Nephron (organoid): ENCODE results near the gene DIS3.
"Not testable (repeated sequence)": the region's sequence is repeated elsewhere in the genome, so short reads cannot be mapped to it uniquely, and the experiment has no call there.

Source experiments
- H3K27ac Mint-ChIP-seq, 3 experiments: 2 replicates each; pipeline ENCODE4 v1.8.0; 2020; ENCODE audit warnings: mixed read lengths in 3 of 3, mild to moderate bottlenecking in 2 of 3, moderate library complexity in 1 of 3
- H3K27me3 Mint-ChIP-seq: 2 replicates; pipeline ENCODE4 v1.8.0; 2021; ENCODE audit warnings: low read depth, mild to moderate bottlenecking, moderate library complexity, mixed read lengths
- H3K36me3 Mint-ChIP-seq: 2 replicates; pipeline ENCODE4 v1.8.0; 2020; ENCODE audit warnings: low read depth, mixed read lengths
- H3K4me1 Mint-ChIP-seq: 2 replicates; pipeline ENCODE4 v1.8.0; 2020; ENCODE audit warnings: mixed read lengths
- H3K4me3 Mint-ChIP-seq, 3 experiments: 2 replicates each; pipeline ENCODE4 v1.8.0; 2020; ENCODE audit warnings: mild to moderate bottlenecking in 3 of 3, mixed read lengths in 3 of 3, moderate library complexity in 2 of 3
- H3K9me3 Mint-ChIP-seq: 2 replicates; pipeline ENCODE4 v1.8.0; 2020; ENCODE audit warnings: mixed read lengths
- CTCF ChIP-seq, 3 experiments: fragments of 200-600 bp; sonication (generic); IDR thresholded peaks; one replicate each; pipeline ENCODE4 v1.5.0; 2021; ENCODE audit warnings: antibody characterized with exemption in 3 of 3; ENCODE audit not compliant: unreplicated experiment in 3 of 3

Gene DIS3

GRCh38 chr13:72820156-72820897 lies 38.6 kb upstream of the DIS3 start:
- Mint-ChIP-seq H3K9me3 (no peaks in the 10 kb centered on the region), H3K36me3 (peaks cover 45% of the 10 kb centered on the region), H3K27ac (peak overlapping the region in 1 of 3 experiments; percentile 50), H3K4me3 (no peak overlapping the region), H3K4me1 (no peaks in the 10 kb centered on the region), H3K27me3 (no peaks in the 10 kb centered on the region)
- TF ChIP-seq CTCF (IDR thresholded peaks at IDR 0.05; ENCODE audit: unreplicated experiment in 3 of 3): no peak

DNA sequence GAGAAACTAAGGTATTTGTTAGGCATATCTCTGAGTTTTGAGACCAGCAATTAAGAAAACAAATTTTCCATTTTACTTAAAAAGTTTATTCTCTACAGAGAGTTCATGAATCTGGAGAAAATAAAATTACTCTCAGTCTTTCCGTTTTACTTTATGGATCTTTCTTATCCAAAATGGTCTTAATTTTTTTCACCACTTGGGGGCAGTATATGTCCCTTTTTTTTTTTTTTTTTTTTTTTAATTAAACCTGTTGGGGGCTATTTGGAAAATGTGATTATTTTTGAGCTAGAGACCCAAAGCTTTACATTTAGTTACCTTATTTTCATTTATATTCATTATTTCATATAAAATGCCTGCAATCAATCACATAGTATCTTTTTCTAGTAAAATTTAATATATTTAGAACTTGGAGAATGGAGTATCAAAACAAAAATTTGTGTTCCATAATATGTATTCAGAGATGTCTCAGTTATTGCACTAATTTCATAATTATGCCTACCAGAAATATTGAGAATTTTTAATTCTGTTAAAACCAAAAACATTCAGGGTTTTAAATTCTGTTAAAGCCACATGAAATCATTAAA lies 27.3 kb upstream of the DIS3 start:
- no peaks in the 10 kb centered on the region for H3K27me3 Mint-ChIP-seq
- H3K36me3 Mint-ChIP-seq: peaks cover 46% of the 10 kb centered on the region
- no peak overlapping the region for H3K4me3 Mint-ChIP-seq
- no peaks in the 10 kb centered on the region for H3K4me1 Mint-ChIP-seq
- H3K9me3 Mint-ChIP-seq: no peaks in the 10 kb centered on the region
- H3K27ac Mint-ChIP-seq: no peak overlapping the region
- TF ChIP-seq CTCF (IDR thresholded peaks at IDR 0.05; ENCODE audit: unreplicated experiment in 3 of 3): peak; percentile 62 to 75 (median 63)

GRCh38 chr13:72806514-72806913 lies 24.8 kb upstream of the DIS3 start:
- peaks cover 41% of the 10 kb centered on the region for H3K36me3 Mint-ChIP-seq
- H3K9me3 Mint-ChIP-seq, H3K27ac Mint-ChIP-seq, H3K4me1 Mint-ChIP-seq, H3K27me3 Mint-ChIP-seq, H3K4me3 Mint-ChIP-seq: not testable (repeated sequence)

GRCh38 chr13:72805676-72806346 lies 24.1 kb upstream of the DIS3 start:
- no peak overlapping the region for H3K4me3 Mint-ChIP-seq
- no peaks in the 10 kb centered on the region for H3K27me3 Mint-ChIP-seq
- H3K27ac Mint-ChIP-seq: no peak overlapping the region
- no peak for TF ChIP-seq CTCF (IDR thresholded peaks at IDR 0.05; ENCODE audit: unreplicated experiment in 3 of 3)
- no peaks in the 10 kb centered on the region for H3K9me3 Mint-ChIP-seq
- H3K4me1 Mint-ChIP-seq: no peaks in the 10 kb centered on the region
- peaks cover 45% of the 10 kb centered on the region for H3K36me3 Mint-ChIP-seq

GRCh38 chr13:72804301-72804700 lies 22.6 kb upstream of the DIS3 start:
- H3K27ac Mint-ChIP-seq: no peak overlapping the region
- H3K27me3 Mint-ChIP-seq: no peaks in the 10 kb centered on the region
- H3K9me3 Mint-ChIP-seq: no peaks in the 10 kb centered on the region
- no peak for TF ChIP-seq CTCF (IDR thresholded peaks at IDR 0.05; ENCODE audit: unreplicated experiment in 3 of 3)
- peaks cover 51% of the 10 kb centered on the region for H3K36me3 Mint-ChIP-seq
- no peak overlapping the region for H3K4me3 Mint-ChIP-seq
- H3K4me1 Mint-ChIP-seq: no peaks in the 10 kb centered on the region

- no peak overlapping the region for H3K4me3 Mint-ChIP-seq
- no peaks in the 10 kb centered on the region for H3K27me3 Mint-ChIP-seq
- H3K4me1 Mint-ChIP-seq: no peaks in the 10 kb centered on the region
- no peak overlapping the region for H3K27ac Mint-ChIP-seq
- H3K9me3 Mint-ChIP-seq: no peaks in the 10 kb centered on the region
- no peak for TF ChIP-seq CTCF (IDR thresholded peaks at IDR 0.05; ENCODE audit: unreplicated experiment in 3 of 3)
- peaks cover 59% of the 10 kb centered on the region for H3K36me3 Mint-ChIP-seq
These were observed 17.1 kb upstream of the DIS3 start for GRCh38 chr13:72798817-72799216.
